ENCODE results near the gene FTCD.

The FTCD gene

GRCh38 chr21:46152927-46153246, 2.5 kb downstream of the FTCD start:
- TF ChIP-seq FOXM1 (IDR thresholded peaks at IDR 0.05; ENCODE audit: borderline replicate concordance, low read depth) (no peak), REST (IDR thresholded peaks at IDR 0.05; ENCODE audit: low read depth) (no peak), CREB1 (IDR thresholded peaks at IDR 0.05; ENCODE audit: low read depth) (no peak), RAD21 (IDR thresholded peaks at IDR 0.05; ENCODE audit: low read depth) (no peak), TCF12 (IDR thresholded peaks at IDR 0.05; ENCODE audit: low read depth) (no peak), ZBTB7A (IDR thresholded peaks at IDR 0.05; ENCODE audit: low read depth) (no peak), TAF1 (IDR thresholded peaks at IDR 0.05; ENCODE audit: low read depth) (no peak), MAX (IDR thresholded peaks at IDR 0.05) (no peak), NFIC (IDR thresholded peaks at IDR 0.05) (no peak), CEBPB (IDR thresholded peaks at IDR 0.05) (no peak), EGR1 (IDR thresholded peaks at IDR 0.05) (no peak), EP300 (IDR thresholded peaks at IDR 0.05; ENCODE audit: borderline replicate concordance) (no peak), YY1 (IDR thresholded peaks at IDR 0.05; ENCODE audit: low read depth) (no peak), TEAD4 (IDR thresholded peaks at IDR 0.05) (no peak)
- TF ChIP-seq, protein P1, sequence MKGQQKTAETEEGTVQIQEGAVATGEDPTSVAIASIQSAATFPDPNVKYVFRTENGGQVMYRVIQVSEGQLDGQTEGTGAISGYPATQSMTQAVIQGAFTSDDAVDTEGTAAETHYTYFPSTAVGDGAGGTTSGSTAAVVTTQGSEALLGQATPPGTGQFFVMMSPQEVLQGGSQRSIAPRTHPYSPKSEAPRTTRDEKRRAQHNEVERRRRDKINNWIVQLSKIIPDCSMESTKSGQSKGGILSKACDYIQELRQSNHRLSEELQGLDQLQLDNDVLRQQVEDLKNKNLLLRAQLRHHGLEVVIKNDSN (IDR thresholded peaks at IDR 0.05): no peak

GRCh38 chr21:46151989-46152926, 3.1 kb downstream of the FTCD start:
- TF ChIP-seq CREB1 (IDR thresholded peaks at IDR 0.05; ENCODE audit: low read depth) (no peak), FOXM1 (IDR thresholded peaks at IDR 0.05; ENCODE audit: borderline replicate concordance, low read depth) (no peak), TAF1 (IDR thresholded peaks at IDR 0.05; ENCODE audit: low read depth) (no peak), ZBTB7A (IDR thresholded peaks at IDR 0.05; ENCODE audit: low read depth) (0 out of 2 replicates have a peak, but pooled peaks have one; percentile 27), YY1 (IDR thresholded peaks at IDR 0.05; ENCODE audit: low read depth) (no peak), EP300 (IDR thresholded peaks at IDR 0.05; ENCODE audit: borderline replicate concordance) (no peak)

GRCh38 chr21:46151261-46151988, 4.0 kb downstream of the FTCD start:
- TF ChIP-seq TCF12 (IDR thresholded peaks at IDR 0.05; ENCODE audit: low read depth) (no peak), RAD21 (IDR thresholded peaks at IDR 0.05; ENCODE audit: low read depth) (no peak), ZBTB7A (IDR thresholded peaks at IDR 0.05; ENCODE audit: low read depth) (0 out of 2 replicates have a peak, but pooled peaks have one; percentile 34)

GRCh38 chr21:46150491-46151121, 4.8 kb downstream of the FTCD start:
- TF ChIP-seq ZBTB7A (IDR thresholded peaks at IDR 0.05; ENCODE audit: low read depth) (no peak), NFIC (IDR thresholded peaks at IDR 0.05) (no peak), RAD21 (IDR thresholded peaks at IDR 0.05; ENCODE audit: low read depth) (no peak), EP300 (IDR thresholded peaks at IDR 0.05; ENCODE audit: borderline replicate concordance) (no peak), REST (IDR thresholded peaks at IDR 0.05; ENCODE audit: low read depth) (no peak), TEAD4 (IDR thresholded peaks at IDR 0.05) (no peak)

GRCh38 chr21:46150073-46150472, 5.3 kb downstream of the FTCD start:
- TF ChIP-seq EP300 (IDR thresholded peaks at IDR 0.05; ENCODE audit: borderline replicate concordance) (no peak), NFIC (IDR thresholded peaks at IDR 0.05) (no peak), TEAD4 (IDR thresholded peaks at IDR 0.05) (no peak), TAF1 (IDR thresholded peaks at IDR 0.05; ENCODE audit: low read depth) (no peak), CREB1 (IDR thresholded peaks at IDR 0.05; ENCODE audit: low read depth) (no peak), YY1 (IDR thresholded peaks at IDR 0.05; ENCODE audit: low read depth) (no peak), CEBPB (IDR thresholded peaks at IDR 0.05) (no peak), RAD21 (IDR thresholded peaks at IDR 0.05; ENCODE audit: low read depth) (no peak), TCF12 (IDR thresholded peaks at IDR 0.05; ENCODE audit: low read depth) (no peak), ZBTB7A (IDR thresholded peaks at IDR 0.05; ENCODE audit: low read depth) (no peak), EGR1 (IDR thresholded peaks at IDR 0.05) (no peak), FOXM1 (IDR thresholded peaks at IDR 0.05; ENCODE audit: borderline replicate concordance, low read depth) (no peak), MAX (IDR thresholded peaks at IDR 0.05) (no peak), REST (IDR thresholded peaks at IDR 0.05; ENCODE audit: low read depth) (no peak)
- TF ChIP-seq, protein P1 (IDR thresholded peaks at IDR 0.05): no peak
